GM18526 (cell line): ENCODE measurements around the gene USP48.

Experiments used
- POLR2A ChIP-seq: IDR thresholded peaks from 3 replicates; pipeline ENCODE4 v1.6.1; 2011; ENCODE audit not compliant: insufficient read length; ENCODE audit errors: extremely low read depth

The USP48 gene

GRCh38 chr1:21636029-21636428 is 146.9 kb downstream of the USP48 start:
- TF ChIP-seq POLR2A, result no peak

- no peak for TF ChIP-seq POLR2A
Measured at GRCh38 chr1:21634806-21635535, 148.0 kb downstream of the USP48 start.

DNA sequence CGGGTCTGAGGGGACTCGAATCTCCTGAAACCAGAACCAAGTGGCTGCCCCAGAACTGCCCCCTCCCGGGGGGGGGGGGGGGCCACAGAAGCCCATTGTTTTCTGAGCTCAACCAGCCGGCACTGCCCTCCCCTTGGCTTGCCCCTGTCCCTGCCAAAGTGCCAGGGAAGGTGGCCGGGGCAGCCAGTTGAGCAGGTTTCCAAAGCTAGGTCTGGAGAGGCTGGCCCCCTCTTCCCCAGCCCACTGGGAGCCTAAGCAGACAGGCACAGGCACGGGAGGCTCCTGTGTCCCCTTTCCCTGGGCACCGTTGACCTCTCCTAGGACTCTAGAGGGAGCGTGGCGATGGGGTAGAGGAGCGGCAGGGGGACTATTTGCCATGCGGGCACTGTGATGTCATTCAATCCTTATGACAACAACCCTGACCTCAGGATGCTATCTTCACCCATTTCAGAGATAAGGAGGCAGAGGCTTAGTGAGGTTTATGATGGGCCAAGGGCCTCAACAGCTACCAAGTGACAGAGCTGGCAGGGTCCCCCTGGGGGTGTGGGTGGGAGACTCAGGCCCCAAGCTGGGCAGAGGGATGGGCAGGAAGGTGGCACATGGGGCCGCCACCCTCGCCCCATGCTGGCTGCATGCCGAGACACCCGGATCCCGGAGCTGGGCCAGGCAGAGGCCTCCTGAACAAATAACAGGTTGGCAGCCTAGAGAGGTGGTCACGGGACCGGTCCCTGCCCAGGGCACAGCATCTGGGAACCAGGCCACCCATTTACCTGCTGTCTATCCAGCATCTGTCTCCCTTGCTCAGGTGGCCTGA is 148.8 kb downstream of the USP48 start:
- TF ChIP-seq POLR2A, result no peak

DNA sequence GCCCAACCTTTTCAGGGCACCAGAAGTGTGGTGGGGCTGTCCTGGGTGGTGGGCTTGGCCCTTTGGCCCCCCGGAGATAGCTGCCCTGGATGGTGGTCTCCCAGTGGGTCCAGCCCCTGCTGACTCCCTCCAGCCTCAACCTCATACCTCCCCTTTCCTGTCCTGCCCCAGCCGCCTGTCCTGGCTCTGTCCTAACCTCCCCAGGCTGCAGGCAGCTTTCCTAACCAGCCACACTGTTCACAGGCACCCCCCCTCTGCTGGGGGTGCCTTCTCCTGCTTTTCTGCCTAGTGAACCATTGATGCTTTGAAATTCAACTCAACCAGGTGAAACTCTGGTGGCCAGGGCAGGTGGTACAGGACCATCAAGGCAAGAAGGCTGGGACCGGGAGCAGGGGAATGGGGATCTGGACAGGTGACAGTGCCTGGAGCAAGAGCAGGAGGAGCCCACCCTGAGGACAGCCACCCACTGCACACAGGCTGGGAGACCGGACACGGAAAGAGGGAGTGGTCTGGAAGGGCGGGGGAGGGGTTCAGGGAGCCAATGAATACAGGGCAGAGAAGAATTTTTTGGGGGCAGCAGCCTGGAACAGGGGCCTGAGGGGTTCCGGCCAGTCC is 149.7 kb downstream of the USP48 start:
- no peak for TF ChIP-seq POLR2A

DNA sequence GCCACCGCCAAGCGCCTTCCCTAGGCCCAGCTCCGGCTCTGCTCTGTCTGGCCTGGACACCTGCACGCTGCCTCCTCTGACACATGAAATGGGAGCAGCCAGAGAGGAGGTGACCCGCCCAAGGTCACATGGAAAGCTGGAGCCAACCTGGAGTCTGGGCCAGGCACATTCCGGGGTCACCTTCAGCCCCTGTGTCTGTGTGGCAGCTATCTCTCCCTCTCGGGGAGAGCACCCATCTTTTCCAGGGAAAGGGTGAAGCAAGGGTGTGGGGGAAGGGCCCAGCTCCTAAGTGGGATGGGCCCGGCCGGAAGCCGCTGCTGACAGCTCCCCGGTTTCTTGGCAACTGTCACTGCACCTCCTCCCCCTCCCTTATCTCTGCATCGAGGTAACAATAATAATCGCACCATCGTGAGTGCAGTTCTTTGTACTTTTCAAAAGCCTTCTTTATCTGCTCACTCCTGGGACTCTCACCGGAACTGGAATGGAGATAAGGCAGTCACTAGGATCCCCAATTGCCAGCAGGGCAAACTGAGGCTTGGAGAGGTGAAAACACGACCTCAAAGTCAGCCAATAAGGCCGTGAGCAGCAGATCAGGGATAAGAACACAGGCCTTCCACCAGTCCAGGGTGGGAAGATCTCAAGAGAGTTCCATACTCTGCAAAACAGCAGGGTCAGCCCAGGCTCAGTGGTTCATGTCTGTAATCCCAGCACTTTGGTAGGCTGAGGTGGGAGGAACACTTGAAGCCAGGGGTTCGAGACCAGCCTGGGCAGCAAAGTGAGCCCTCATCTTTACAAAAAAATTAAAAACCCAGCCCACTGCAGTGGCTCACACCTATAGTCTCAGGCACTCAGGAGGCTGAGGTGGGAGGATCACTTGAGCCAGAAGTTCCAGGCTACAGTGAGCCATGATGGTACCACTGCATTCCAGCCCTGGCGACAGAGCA is 150.7 kb downstream of the USP48 start:
- no peak for TF ChIP-seq POLR2A

- TF ChIP-seq POLR2A, result no peak
Measured at GRCh38 chr1:21630571-21631343, 152.2 kb downstream of the USP48 start.

DNA sequence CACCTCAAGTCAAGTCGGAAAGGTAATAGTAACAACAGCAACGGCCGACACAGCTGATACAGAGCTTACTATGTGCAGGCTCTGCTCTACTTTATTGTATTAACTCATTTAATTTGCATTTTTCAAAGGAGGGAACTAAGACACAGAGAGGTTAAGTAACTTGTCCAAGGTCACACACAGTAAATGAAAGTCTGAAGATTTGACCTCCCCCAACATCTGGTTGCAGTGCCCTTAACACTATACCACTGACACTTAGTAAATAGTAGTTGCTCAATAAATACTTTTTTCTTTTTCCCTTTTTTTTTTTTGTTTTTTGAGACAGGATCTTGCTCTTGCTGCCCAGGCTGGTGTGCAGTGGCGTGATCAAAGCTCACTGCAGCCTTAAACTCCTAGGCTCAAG is 153.0 kb downstream of the USP48 start:
- no peak for TF ChIP-seq POLR2A

DNA sequence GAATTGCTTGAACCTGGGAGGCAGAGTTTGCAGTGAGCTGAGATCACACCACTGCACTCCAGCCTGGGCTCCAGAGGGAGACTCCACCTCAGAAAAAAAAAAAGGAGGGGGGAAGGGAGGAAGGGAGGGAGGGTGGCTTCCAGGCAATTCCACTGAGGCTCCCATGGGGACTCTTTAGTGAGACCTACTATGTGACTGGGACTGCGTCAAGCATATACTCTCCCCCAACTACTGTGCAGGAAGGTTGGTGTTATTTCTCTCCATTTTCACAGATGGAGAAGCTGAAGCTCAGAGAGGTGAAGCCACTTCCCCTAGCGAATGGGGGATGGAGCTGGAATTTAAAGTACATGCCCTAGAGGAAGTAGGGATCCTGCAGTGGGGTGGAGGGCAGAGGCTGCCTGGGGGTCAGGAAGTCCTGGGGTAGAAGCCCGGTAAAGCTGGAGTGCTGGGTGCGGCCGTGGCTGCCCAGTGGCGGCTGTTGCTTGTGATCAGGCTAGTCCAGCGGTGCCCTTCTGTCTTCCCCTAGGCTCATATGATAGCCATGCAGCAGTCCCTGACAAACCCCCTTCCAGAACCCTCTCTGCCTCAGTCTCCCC is 154.1 kb downstream of the USP48 start:
- TF ChIP-seq POLR2A, result no peak
